Neutrophil (primary cell): ENCODE data around the gene TSHZ1.

Experiments
- H3K27ac ChIP-seq: fragments of 200-600 bp; sonication (generic); 2 replicates; pipeline ENCODE4 v1.5.1; 2016; ENCODE audit warnings: mild to moderate bottlenecking, moderate library complexity
- H3K27me3 ChIP-seq: fragments of 200-600 bp; sonication (generic); 2 replicates; pipeline ENCODE4 v1.6.0; 2016; ENCODE audit warnings: mild to moderate bottlenecking
- H3K36me3 ChIP-seq: fragments of 200-600 bp; sonication (generic); 2 replicates; pipeline ENCODE4 v1.5.1; 2017
- H3K4me1 ChIP-seq, 2 experiments: fragments of 200-600 bp in 1 of 2; sonication (generic) in 1 of 2; 1 replicate in 1 of 2; 2 replicates in 1 of 2; pipeline versions ENCODE4 v1.5.1 to v1.6.1; 2013 to 2016; ENCODE audit warnings: low read depth in 1 of 2, low read length in 1 of 2, mild to moderate bottlenecking in 1 of 2, moderate library complexity in 1 of 2; ENCODE audit not compliant: control insufficient read depth in 1 of 2, insufficient read depth in 1 of 2
- H3K4me3 ChIP-seq, 2 experiments: fragments of 200-600 bp in 1 of 2; sonication (generic) in 1 of 2; 1 replicate in 1 of 2; 2 replicates in 1 of 2; pipeline ENCODE4 v1.5.1; 2013 to 2016; ENCODE audit warnings: low read depth in 1 of 2, low read length in 1 of 2, mild to moderate bottlenecking in 1 of 2, moderate library complexity in 1 of 2
- H3K9me3 ChIP-seq: fragments of 200-600 bp; sonication (generic); 2 replicates; pipeline ENCODE4 v1.5.1; 2016
- TF ChIP-seq, protein P1 (sequence below): fragments of 200-600 bp; sonication (generic); IDR thresholded peaks from 2 replicates; pipeline ENCODE4 v1.5.1; 2016; ENCODE audit warnings: antibody characterized with exemption

TSHZ1 gene

GRCh38 chr18:75280427-75281280 lies 70.1 kb downstream of the TSHZ1 start:
- no peak overlapping the region for H3K27ac ChIP-seq
- H3K4me1 ChIP-seq = peaks cover 13 to 21% of the 10 kb centered on the region in 2 experiments

DNA sequence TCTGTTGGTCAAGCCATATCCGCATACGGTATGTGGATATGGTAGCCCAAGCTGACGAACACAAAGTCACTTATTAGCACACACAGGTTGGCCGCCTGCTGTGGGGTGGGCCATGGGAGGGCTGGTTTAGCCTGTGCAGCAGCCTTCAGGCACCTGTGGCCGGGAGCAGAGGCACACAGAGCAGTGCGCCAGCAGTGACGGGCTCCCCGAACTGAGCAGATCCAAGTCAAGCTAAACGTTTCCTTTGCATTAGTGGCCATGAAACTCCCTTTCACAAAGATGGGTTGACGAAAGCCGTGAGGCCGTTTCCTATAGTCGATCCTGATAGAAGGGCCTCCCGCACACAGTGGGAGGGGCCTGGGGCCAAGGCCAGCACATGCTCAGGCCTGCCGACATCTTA lies 72.1 kb downstream of the TSHZ1 start:
- Histone ChIP-seq H3K27ac (no peak overlapping the region), H3K4me1 (peaks cover 5 to 9% of the 10 kb centered on the region in 2 experiments)

More at GRCh38 chr18:75280427-75281280, 70.1 kb downstream of the TSHZ1 start:
- H3K4me3 ChIP-seq = no peak overlapping the region
- no peaks in the 10 kb centered on the region for H3K27me3 ChIP-seq
- peaks cover 3% of the 10 kb centered on the region for H3K36me3 ChIP-seq
- no peaks in the 10 kb centered on the region for H3K9me3 ChIP-seq
- TF ChIP-seq, protein P1, sequence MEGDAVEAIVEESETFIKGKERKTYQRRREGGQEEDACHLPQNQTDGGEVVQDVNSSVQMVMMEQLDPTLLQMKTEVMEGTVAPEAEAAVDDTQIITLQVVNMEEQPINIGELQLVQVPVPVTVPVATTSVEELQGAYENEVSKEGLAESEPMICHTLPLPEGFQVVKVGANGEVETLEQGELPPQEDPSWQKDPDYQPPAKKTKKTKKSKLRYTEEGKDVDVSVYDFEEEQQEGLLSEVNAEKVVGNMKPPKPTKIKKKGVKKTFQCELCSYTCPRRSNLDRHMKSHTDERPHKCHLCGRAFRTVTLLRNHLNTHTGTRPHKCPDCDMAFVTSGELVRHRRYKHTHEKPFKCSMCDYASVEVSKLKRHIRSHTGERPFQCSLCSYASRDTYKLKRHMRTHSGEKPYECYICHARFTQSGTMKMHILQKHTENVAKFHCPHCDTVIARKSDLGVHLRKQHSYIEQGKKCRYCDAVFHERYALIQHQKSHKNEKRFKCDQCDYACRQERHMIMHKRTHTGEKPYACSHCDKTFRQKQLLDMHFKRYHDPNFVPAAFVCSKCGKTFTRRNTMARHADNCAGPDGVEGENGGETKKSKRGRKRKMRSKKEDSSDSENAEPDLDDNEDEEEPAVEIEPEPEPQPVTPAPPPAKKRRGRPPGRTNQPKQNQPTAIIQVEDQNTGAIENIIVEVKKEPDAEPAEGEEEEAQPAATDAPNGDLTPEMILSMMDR = no peak

DNA sequence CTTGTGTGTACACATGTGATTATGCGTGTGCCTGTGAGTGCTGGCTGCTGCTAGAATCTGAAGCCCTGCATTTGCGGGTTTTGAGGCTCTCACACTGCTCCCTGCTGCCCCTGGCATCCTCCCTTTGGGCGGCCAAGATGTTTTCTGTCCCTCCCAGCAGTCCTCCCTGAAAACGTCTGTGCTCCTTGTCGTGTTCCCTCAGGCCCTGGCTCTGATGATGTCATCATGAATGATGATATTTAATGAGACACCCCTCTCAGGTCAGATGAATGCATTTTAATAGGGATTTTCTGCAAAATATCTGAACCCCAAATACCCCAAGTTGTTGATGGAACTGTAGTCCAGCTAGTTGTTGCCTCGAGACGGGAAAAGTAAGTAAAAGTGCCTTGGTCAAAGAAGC lies 73.1 kb downstream of the TSHZ1 start:
- H3K27ac ChIP-seq = no peak overlapping the region
- no peaks in the 10 kb centered on the region for H3K9me3 ChIP-seq
- peaks cover 5 to 9% of the 10 kb centered on the region in 2 experiments for H3K4me1 ChIP-seq
- no peaks in the 10 kb centered on the region for H3K27me3 ChIP-seq
- TF ChIP-seq, protein P1 = no peak
- no peak overlapping the region for H3K4me3 ChIP-seq
- H3K36me3 ChIP-seq = peaks cover 8% of the 10 kb centered on the region

More for the DNA sequence above, 72.1 kb downstream of the TSHZ1 start:
- Histone ChIP-seq H3K4me3 (no peak overlapping the region), H3K36me3 (peaks cover 8% of the 10 kb centered on the region), H3K9me3 (no peaks in the 10 kb centered on the region), H3K27me3 (no peaks in the 10 kb centered on the region)
- TF ChIP-seq, protein P1 = no peak

- Histone ChIP-seq H3K36me3 (peaks cover 8% of the 10 kb centered on the region), H3K27ac (no peak overlapping the region), H3K4me1 (peaks cover 5 to 9% of the 10 kb centered on the region in 2 experiments), H3K4me3 (no peak overlapping the region), H3K27me3 (no peaks in the 10 kb centered on the region), H3K9me3 (no peaks in the 10 kb centered on the region)
- TF ChIP-seq, protein P1 = no peak
These were observed 74.0 kb downstream of the TSHZ1 start for GRCh38 chr18:75284566-75284965.

- peaks cover 0 to 2% of the 10 kb centered on the region in 2 experiments for H3K4me1 ChIP-seq
- peaks cover 8% of the 10 kb centered on the region for H3K36me3 ChIP-seq
- H3K27ac ChIP-seq = no peak overlapping the region
- TF ChIP-seq, protein P1 = no peak
- H3K27me3 ChIP-seq = no peaks in the 10 kb centered on the region
- H3K9me3 ChIP-seq = no peaks in the 10 kb centered on the region
- no peak overlapping the region for H3K4me3 ChIP-seq
These were observed 75.3 kb downstream of the TSHZ1 start for GRCh38 chr18:75285876-75286275.
